Fibroblast of villous mesenchyme (primary cell): ENCODE results near the gene ERVMER34-1. TPM values are rescaled to one million over a fixed set of nuclear protein-coding genes. Genes with fewer than 3 reads are reported as not detected.

Source experiments
- DNase-seq: peaks from one replicate; pipeline ENCODE4 v3.0.0-alpha.2; 2010; ENCODE audit warnings: low read depth
- H3K4me3 ChIP-seq: 2 replicates; pipeline ENCODE4 v1.5.1; 2011; ENCODE audit warnings: low read depth, mild to moderate bottlenecking, low read length
- total RNA-seq: library from RNA; depleted of rRNA; stranded (reverse); fragments of >200 nt; gene quantifications from 2 replicates; pipeline ENCODE4 v1.2.3, GENCODE V29; 2012
- TF ChIP-seq, protein P1 (sequence below): IDR thresholded peaks from 2 replicates; pipeline ENCODE4 v1.5.1; 2012; ENCODE audit warnings: low read depth, mild to moderate bottlenecking, low read length; ENCODE audit not compliant: insufficient read depth

The ERVMER34-1 gene
- total RNA-seq: under 0.01 and 0.32 TPM in 2 replicates

- TF ChIP-seq, protein P1, sequence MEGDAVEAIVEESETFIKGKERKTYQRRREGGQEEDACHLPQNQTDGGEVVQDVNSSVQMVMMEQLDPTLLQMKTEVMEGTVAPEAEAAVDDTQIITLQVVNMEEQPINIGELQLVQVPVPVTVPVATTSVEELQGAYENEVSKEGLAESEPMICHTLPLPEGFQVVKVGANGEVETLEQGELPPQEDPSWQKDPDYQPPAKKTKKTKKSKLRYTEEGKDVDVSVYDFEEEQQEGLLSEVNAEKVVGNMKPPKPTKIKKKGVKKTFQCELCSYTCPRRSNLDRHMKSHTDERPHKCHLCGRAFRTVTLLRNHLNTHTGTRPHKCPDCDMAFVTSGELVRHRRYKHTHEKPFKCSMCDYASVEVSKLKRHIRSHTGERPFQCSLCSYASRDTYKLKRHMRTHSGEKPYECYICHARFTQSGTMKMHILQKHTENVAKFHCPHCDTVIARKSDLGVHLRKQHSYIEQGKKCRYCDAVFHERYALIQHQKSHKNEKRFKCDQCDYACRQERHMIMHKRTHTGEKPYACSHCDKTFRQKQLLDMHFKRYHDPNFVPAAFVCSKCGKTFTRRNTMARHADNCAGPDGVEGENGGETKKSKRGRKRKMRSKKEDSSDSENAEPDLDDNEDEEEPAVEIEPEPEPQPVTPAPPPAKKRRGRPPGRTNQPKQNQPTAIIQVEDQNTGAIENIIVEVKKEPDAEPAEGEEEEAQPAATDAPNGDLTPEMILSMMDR: no peak
- peak; percentile 36 for DNase-seq
- peak within 1 kb of the TSS; percentile 62 for H3K4me3 ChIP-seq
Measured at GRCh38 chr4:52750819-52751486, at the start of gene ERVMER34-1. Gene ERVMER34-1, minus strand, starts transcription at chr4:52751425. Its CDS starts 5,905 bp downstream, at chr4:52745520.

- TF ChIP-seq, protein P1: peak; percentile 3
- H3K4me3 ChIP-seq: no peak overlapping the region
- peak; percentile 10 for DNase-seq
Measured at GRCh38 chr4:52799813-52800212, 48.6 kb upstream of the ERVMER34-1 start.

GRCh38 chr4:52795533-52795932, 44.3 kb upstream of the ERVMER34-1 start:
- DNase-seq: no peak
- no peak overlapping the region for H3K4me3 ChIP-seq
- TF ChIP-seq, protein P1: no peak

DNA sequence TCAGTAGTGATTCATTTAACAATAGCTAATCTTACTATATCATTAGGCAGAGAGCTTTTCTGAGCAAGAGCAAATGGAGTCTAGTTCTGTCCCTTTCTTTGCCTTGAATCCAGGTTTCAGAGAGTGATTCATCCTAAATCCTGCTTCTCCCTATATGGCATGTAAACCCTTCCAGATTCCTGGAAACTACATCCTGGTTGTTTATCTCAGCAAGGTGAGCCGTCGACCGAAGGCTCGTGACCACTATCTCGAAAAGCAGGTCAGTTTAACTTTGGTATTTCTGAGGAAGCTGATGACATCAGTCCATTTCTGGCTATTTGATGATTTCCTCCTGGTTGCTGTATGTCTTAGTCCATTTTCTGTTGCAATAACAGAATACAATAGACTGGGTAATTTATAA, 40.7 kb upstream of the ERVMER34-1 start:
- no peak overlapping the region for H3K4me3 ChIP-seq
- TF ChIP-seq, protein P1: no peak
- no peak for DNase-seq

DNA sequence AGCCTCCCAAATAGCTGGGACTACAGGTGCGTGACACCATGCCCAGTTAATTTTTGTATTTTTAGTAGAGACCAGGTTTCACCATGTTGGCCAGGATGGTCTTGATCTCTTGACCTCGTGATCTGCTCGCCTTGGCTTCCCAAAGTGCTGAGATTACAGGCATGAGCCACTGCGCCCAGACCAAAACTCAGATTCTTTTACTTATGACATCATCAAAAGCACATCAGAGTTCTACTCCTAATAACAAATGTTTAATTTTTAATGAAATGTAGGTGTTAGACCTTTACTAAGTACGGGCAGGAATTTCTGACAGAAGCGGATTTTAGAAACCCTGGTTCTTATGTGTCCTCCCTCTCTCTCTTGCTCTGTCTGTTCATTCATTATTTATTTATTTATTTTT, 38.5 kb upstream of the ERVMER34-1 start:
- TF ChIP-seq, protein P1: no peak

DNA sequence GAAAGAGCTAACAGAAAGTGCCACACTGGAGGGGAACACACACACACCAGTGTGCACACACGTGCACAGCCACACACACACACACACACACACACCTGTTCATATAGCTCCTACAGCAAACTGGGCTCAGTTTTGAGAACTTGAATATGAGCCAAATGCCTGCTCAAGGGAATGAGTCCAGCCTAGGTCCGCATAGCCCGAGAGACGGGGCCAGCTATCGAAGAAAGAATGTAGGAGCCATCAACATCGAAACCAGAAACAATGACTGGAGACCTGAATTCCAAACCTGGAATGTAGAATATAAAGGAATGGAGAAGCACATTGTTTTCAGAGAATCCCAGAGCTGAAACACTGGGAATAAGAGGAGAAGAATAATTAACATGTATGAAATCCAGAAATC, 37.6 kb upstream of the ERVMER34-1 start:
- TF ChIP-seq, protein P1: no peak
- H3K4me3 ChIP-seq: no peak overlapping the region
- DNase-seq: no peak

More for the DNA sequence above, 38.5 kb upstream of the ERVMER34-1 start:
- H3K4me3 ChIP-seq: no peak overlapping the region
- DNase-seq: no peak

GRCh38 chr4:52783069-52783468, 31.8 kb upstream of the ERVMER34-1 start:
- no peak overlapping the region for H3K4me3 ChIP-seq
- no peak for DNase-seq
- TF ChIP-seq, protein P1: no peak
